ENCODE measurements around the gene RNF13.
A peak's percentile ranks its signal among the peaks of the same experiment; 100 is the strongest.
"Not testable (repeated sequence)": the region's sequence is repeated elsewhere in the genome, so short reads cannot be mapped to it uniquely, and the experiment has no call there.

Gene RNF13

GRCh38 chr3:149933858-149934257, 120.8 kb downstream of the RNF13 start:
- H3K27me3 ChIP-seq (ENCODE audit: insufficient read depth, poor library complexity, severe bottlenecking), result no peaks in the 10 kb centered on the region
- no peak overlapping the region for H3K4me3 ChIP-seq (ENCODE audit: severe bottlenecking)
- ATAC-seq (ENCODE audit: low read depth) (no peak), DNase-seq (ENCODE audit: low spot score) (no peak)
- H3K36me3 ChIP-seq (ENCODE audit: low read depth), result no peaks in the 10 kb centered on the region; the same call in 1 of the 2 replicates
- TF ChIP-seq, protein P1, sequence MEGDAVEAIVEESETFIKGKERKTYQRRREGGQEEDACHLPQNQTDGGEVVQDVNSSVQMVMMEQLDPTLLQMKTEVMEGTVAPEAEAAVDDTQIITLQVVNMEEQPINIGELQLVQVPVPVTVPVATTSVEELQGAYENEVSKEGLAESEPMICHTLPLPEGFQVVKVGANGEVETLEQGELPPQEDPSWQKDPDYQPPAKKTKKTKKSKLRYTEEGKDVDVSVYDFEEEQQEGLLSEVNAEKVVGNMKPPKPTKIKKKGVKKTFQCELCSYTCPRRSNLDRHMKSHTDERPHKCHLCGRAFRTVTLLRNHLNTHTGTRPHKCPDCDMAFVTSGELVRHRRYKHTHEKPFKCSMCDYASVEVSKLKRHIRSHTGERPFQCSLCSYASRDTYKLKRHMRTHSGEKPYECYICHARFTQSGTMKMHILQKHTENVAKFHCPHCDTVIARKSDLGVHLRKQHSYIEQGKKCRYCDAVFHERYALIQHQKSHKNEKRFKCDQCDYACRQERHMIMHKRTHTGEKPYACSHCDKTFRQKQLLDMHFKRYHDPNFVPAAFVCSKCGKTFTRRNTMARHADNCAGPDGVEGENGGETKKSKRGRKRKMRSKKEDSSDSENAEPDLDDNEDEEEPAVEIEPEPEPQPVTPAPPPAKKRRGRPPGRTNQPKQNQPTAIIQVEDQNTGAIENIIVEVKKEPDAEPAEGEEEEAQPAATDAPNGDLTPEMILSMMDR (IDR thresholded peaks at IDR 0.05; ENCODE audit: poor library complexity, severe bottlenecking), result no peak
- H3K27ac ChIP-seq (ENCODE audit: poor library complexity, severe bottlenecking), result no peak overlapping the region
- no peaks in the 10 kb centered on the region for H3K9me3 ChIP-seq (ENCODE audit: severe bottlenecking)
- H3K4me1 ChIP-seq (ENCODE audit: insufficient read depth, poor library complexity, severe bottlenecking), result no peaks in the 10 kb centered on the region

GRCh38 chr3:149934524-149934923, 121.5 kb downstream of the RNF13 start:
- Histone ChIP-seq H3K4me1 (ENCODE audit: insufficient read depth, poor library complexity, severe bottlenecking) (no peaks in the 10 kb centered on the region), H3K36me3 (ENCODE audit: low read depth) (no peaks in the 10 kb centered on the region), H3K4me3 (ENCODE audit: severe bottlenecking) (no peak overlapping the region), H3K27ac (ENCODE audit: poor library complexity, severe bottlenecking) (no peak overlapping the region), H3K9me3 (ENCODE audit: severe bottlenecking) (no peaks in the 10 kb centered on the region), H3K27me3 (ENCODE audit: insufficient read depth, poor library complexity, severe bottlenecking) (no peaks in the 10 kb centered on the region)
- TF ChIP-seq, protein P1 (IDR thresholded peaks at IDR 0.05; ENCODE audit: poor library complexity, severe bottlenecking), result no peak
- DNase-seq (ENCODE audit: low spot score) (no peak), ATAC-seq (ENCODE audit: low read depth) (0 out of 3 replicates have a peak, but pooled peaks have one; percentile 23)

DNA sequence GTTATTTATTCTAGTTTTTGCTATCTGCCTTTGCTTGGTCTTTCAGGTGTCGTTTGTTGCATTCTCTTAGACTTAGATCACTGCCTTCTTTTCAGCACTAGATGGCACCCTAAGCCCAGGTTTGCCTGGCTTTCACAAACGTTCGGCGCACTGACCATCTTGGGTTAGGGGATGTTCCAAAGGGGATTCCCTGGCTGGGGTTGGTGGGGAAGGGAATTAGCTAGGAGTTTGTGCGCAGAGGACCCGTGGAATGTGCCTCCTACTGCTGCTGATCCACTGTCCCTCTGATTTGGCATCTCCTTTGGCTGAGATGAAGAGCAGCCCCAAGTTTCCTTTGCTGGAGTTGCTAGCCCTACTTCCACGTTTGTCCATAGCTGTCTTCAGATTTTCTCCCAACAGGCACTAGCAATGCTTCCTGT, 123.8 kb downstream of the RNF13 start:
- Histone ChIP-seq H3K36me3 (ENCODE audit: low read depth) (0 out of 2 replicates have a peak, but pooled peaks cover 3% of the 10 kb centered on the region), H3K27ac (ENCODE audit: poor library complexity, severe bottlenecking) (no peak overlapping the region), H3K9me3 (ENCODE audit: severe bottlenecking) (no peaks in the 10 kb centered on the region), H3K4me1 (ENCODE audit: insufficient read depth, poor library complexity, severe bottlenecking) (no peaks in the 10 kb centered on the region), H3K4me3 (ENCODE audit: severe bottlenecking) (no peak overlapping the region), H3K27me3 (ENCODE audit: insufficient read depth, poor library complexity, severe bottlenecking) (no peaks in the 10 kb centered on the region)
- DNase-seq (ENCODE audit: low spot score), result no peak
- TF ChIP-seq, protein P1 (IDR thresholded peaks at IDR 0.05; ENCODE audit: poor library complexity, severe bottlenecking), result peak; percentile 88
- ATAC-seq (ENCODE audit: low read depth), result peak; percentile 81

- not testable (repeated sequence) for H3K9me3 ChIP-seq (ENCODE audit: severe bottlenecking); H3K4me1 ChIP-seq (ENCODE audit: insufficient read depth, poor library complexity, severe bottlenecking); ATAC-seq (ENCODE audit: low read depth); DNase-seq (ENCODE audit: low spot score); H3K36me3 ChIP-seq (ENCODE audit: low read depth); H3K4me3 ChIP-seq (ENCODE audit: severe bottlenecking); H3K27me3 ChIP-seq (ENCODE audit: insufficient read depth, poor library complexity, severe bottlenecking); H3K27ac ChIP-seq (ENCODE audit: poor library complexity, severe bottlenecking)
Measured at GRCh38 chr3:149938392-149939055, 125.5 kb downstream of the RNF13 start.

DNA sequence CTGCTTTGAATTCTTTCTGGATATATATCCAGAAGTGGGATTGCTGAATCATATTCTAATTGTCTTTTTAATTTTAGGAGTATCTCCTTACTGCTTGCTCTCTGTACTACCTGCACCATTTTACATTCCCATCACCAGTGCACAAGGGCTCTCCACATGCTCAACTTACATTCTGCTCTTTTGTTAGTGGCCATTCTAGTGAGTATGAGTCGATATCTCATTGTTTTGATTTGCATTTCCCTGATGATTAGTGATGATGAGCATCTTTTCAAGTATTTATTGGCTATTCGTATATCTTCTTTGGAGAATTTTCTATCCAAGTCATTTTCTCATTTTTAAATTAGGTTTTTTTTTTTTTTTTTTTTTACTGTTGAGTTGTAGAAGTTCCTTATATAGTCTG, 128.2 kb downstream of the RNF13 start:
- no peak overlapping the region for H3K27ac ChIP-seq (ENCODE audit: poor library complexity, severe bottlenecking)
- H3K4me3 ChIP-seq (ENCODE audit: severe bottlenecking), result no peak overlapping the region
- no peaks in the 10 kb centered on the region for H3K4me1 ChIP-seq (ENCODE audit: insufficient read depth, poor library complexity, severe bottlenecking)
- DNase-seq (ENCODE audit: low spot score) (no peak), ATAC-seq (ENCODE audit: low read depth) (peak; percentile 38; the same call in 1 of the 3 replicates)
- 0 out of 2 replicates have a peak, but pooled peaks cover 7% of the 10 kb centered on the region for H3K36me3 ChIP-seq (ENCODE audit: low read depth)
- peaks cover 3% of the 10 kb centered on the region for H3K9me3 ChIP-seq (ENCODE audit: severe bottlenecking)
- TF ChIP-seq, protein P1 (IDR thresholded peaks at IDR 0.05; ENCODE audit: poor library complexity, severe bottlenecking), result no peak
- H3K27me3 ChIP-seq (ENCODE audit: insufficient read depth, poor library complexity, severe bottlenecking), result no peaks in the 10 kb centered on the region

Measured in RWPE2 (cell line).